ENCODE measurements around the gene ESRRA.
"Not testable (repeated sequence)": the region's sequence is repeated elsewhere in the genome, so short reads cannot be mapped to it uniquely, and the experiment has no call there.

ESRRA gene

GRCh38 chr11:64292460-64293254 lies 12.7 kb upstream of the ESRRA start:
- DNase-seq (ENCODE audit: low spot score): no peak

- no peak for DNase-seq (ENCODE audit: low spot score)
These were observed 10.6 kb upstream of the ESRRA start for GRCh38 chr11:64294774-64295173.

GRCh38 chr11:64295760-64296159 lies 9.6 kb upstream of the ESRRA start:
- no peak for DNase-seq (ENCODE audit: low spot score)

- DNase-seq (ENCODE audit: low spot score): no peak
These were observed 9.1 kb upstream of the ESRRA start for GRCh38 chr11:64296236-64296635.

GRCh38 chr11:64296830-64297698 lies 8.3 kb upstream of the ESRRA start:
- DNase-seq (ENCODE audit: low spot score): no peak

- no peak for DNase-seq (ENCODE audit: low spot score)
These were observed 7.5 kb upstream of the ESRRA start for GRCh38 chr11:64297699-64298358.

GRCh38 chr11:64298966-64299846 lies 6.1 kb upstream of the ESRRA start:
- DNase-seq (ENCODE audit: low spot score): peak; percentile 68

GRCh38 chr11:64299847-64300648 lies 5.3 kb upstream of the ESRRA start, which contains the start of gene CATSPERZ:
CATSPERZ (plus strand) TSS chr11:64300358; CDS start chr11:64300411, 53 bp downstream.
- DNase-seq (ENCODE audit: low spot score): no peak

- no peak for DNase-seq (ENCODE audit: low spot score)
These were observed 2.0 kb upstream of the ESRRA start for GRCh38 chr11:64303109-64304031.

- DNase-seq (ENCODE audit: low spot score): no peak
These were observed 1.4 kb upstream of the ESRRA start for GRCh38 chr11:64304032-64304315.

GRCh38 chr11:64304316-64305072 lies 830 bp upstream of the ESRRA start:
- DNase-seq (ENCODE audit: low spot score): peak; percentile 85

GRCh38 chr11:64305691-64306562 lies 603 bp downstream of the ESRRA start:
- DNase-seq (ENCODE audit: low spot score): peak; percentile 63

GRCh38 chr11:64306563-64306875 lies 1.2 kb downstream of the ESRRA start:
- DNase-seq (ENCODE audit: low spot score): no peak

GRCh38 chr11:64306876-64307622 lies 1.7 kb downstream of the ESRRA start:
- no peak for DNase-seq (ENCODE audit: low spot score)

- not testable (repeated sequence) for DNase-seq (ENCODE audit: low spot score)
These were observed 2.5 kb downstream of the ESRRA start for GRCh38 chr11:64307795-64308194.

- no peak for DNase-seq (ENCODE audit: low spot score)
These were observed 7.6 kb downstream of the ESRRA start for GRCh38 chr11:64312947-64313346.

GRCh38 chr11:64313491-64314145 lies 8.3 kb downstream of the ESRRA start:
- no peak for DNase-seq (ENCODE audit: low spot score)

All from putamen (tissue), 1 donor.